ENCODE data around the gene PRKCE. TPM values are rescaled to one million over a fixed set of nuclear protein-coding genes. Genes with fewer than 3 reads are reported as not detected.

The PRKCE gene
- total RNA-seq, 1 experiment from 2014 or later: 14.8 TPM

DNA sequence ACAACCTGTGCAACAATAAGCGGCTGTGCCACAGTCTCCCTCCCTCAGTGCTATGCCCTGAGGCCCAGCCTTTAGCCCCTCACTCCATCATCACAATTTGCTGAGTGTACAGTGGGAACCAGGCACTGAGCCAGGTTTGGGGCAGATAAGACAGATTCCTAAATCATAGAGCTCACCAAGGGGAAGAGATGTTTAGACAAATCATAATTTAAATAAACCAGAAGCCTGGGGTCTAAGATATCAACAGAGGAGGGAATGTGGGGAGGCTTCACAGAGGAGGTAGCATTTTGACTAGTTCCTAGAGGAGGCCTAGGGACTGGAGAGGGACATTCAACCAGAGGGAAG, 506.5 kb downstream of the PRKCE start:
- Histone ChIP-seq H3K79me2 (ENCODE audit: insufficient read depth, low read length) (no peaks in the 10 kb centered on the region), H3K9ac (ENCODE audit: low read length) (no peak overlapping the region), H3K27me3 (ENCODE audit: insufficient read depth, low read length) (no peaks in the 10 kb centered on the region), H3K9me3 (ENCODE audit: control insufficient read depth in 1 of 2, insufficient read depth in 1 of 2, low read depth in 1 of 2, low read length in 2 of 2) (no peaks in the 10 kb centered on the region), H2AFZ (ENCODE audit: low read depth, low read length, poor library complexity, severe bottlenecking) (no peak overlapping the region), H3K4me3 (replicated peaks in 1 of 2; ENCODE audit: low read depth in 1 of 2, low read length in 2 of 2) (no peak overlapping the region), H3K27ac (ENCODE audit: low read depth, low read length) (no peak overlapping the region), H3K4me2 (ENCODE audit: low read length) (no peak overlapping the region), H4K20me1 (ENCODE audit: insufficient read depth) (no peaks in the 10 kb centered on the region), H3K9me2 (ENCODE audit: insufficient read depth) (no peaks in the 10 kb centered on the region), H3K4me1 (ENCODE audit: control insufficient read depth in 1 of 2, insufficient read depth in 2 of 2, low read length in 2 of 2) (no peaks in the 10 kb centered on the region), H3K36me3 (ENCODE audit: control insufficient read depth in 1 of 2, insufficient read depth in 2 of 2, low read length in 2 of 2) (no peaks in the 10 kb centered on the region)
- ATAC-seq (no peak), DNase-seq (ENCODE audit: low read depth, low spot score) (no peak)
- intact Hi-C loops (cut with micrococcal nuclease): no loop called here
- ChIA-PET RAD21 (ENCODE audit: low non-redundant PET in 1 of 2, low total read pairs in 2 of 2, uncharacterized antibody in 2 of 2, unreplicated experiment in 2 of 2) (no interaction called here), POLR2A (no interaction called here), CTCF (no interaction called here)
- TF ChIP-seq ZNF274 (IDR thresholded peaks at IDR 0.05; ENCODE audit: low read depth, low read length): no peak
- TF ChIP-seq YY1 (IDR thresholded peaks at IDR 0.05; ENCODE audit: extremely low read depth, insufficient replicate concordance, low read depth, low read length): no peak
- no peak for TF ChIP-seq POLR2AphosphoS5 (IDR thresholded peaks at IDR 0.05; ENCODE audit: low read depth, low read length)
- TF ChIP-seq TCF7L2 (IDR thresholded peaks at IDR 0.05; ENCODE audit: borderline replicate concordance, extremely low read depth, insufficient read depth, insufficient read length): no peak
- TF ChIP-seq SIN3A (IDR thresholded peaks at IDR 0.05; ENCODE audit: low read depth): no peak
- TF ChIP-seq POLR2A (IDR thresholded peaks at IDR 0.05; ENCODE audit: borderline replicate concordance, extremely low read depth, insufficient read depth, insufficient read length): no peak
- TF ChIP-seq, protein P1, sequence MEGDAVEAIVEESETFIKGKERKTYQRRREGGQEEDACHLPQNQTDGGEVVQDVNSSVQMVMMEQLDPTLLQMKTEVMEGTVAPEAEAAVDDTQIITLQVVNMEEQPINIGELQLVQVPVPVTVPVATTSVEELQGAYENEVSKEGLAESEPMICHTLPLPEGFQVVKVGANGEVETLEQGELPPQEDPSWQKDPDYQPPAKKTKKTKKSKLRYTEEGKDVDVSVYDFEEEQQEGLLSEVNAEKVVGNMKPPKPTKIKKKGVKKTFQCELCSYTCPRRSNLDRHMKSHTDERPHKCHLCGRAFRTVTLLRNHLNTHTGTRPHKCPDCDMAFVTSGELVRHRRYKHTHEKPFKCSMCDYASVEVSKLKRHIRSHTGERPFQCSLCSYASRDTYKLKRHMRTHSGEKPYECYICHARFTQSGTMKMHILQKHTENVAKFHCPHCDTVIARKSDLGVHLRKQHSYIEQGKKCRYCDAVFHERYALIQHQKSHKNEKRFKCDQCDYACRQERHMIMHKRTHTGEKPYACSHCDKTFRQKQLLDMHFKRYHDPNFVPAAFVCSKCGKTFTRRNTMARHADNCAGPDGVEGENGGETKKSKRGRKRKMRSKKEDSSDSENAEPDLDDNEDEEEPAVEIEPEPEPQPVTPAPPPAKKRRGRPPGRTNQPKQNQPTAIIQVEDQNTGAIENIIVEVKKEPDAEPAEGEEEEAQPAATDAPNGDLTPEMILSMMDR (IDR thresholded peaks at IDR 0.05 in 2 of 3, conservative IDR thresholded peaks at IDR 0.05 in 1 of 3; ENCODE audit: borderline replicate concordance in 1 of 3, insufficient read depth in 1 of 3, low read depth in 2 of 3, low read length in 2 of 3): no peak
- TF ChIP-seq EZH2phosphoT487 (IDR thresholded peaks at IDR 0.05; ENCODE audit: borderline replicate concordance): no peak
- no peak for TF ChIP-seq SRF (IDR thresholded peaks at IDR 0.05; ENCODE audit: low read depth)
- TF ChIP-seq ELF1 (IDR thresholded peaks at IDR 0.05; ENCODE audit: borderline replicate concordance, low read depth): no peak
- no peak for TF ChIP-seq CEBPB (IDR thresholded peaks at IDR 0.05; ENCODE audit: low read depth)
- no peak for TF ChIP-seq ZFX (IDR thresholded peaks at IDR 0.05)
- no peak for TF ChIP-seq REST (IDR thresholded peaks at IDR 0.05; ENCODE audit: low read depth)
- no peak for TF ChIP-seq FOSL1 (IDR thresholded peaks at IDR 0.05; ENCODE audit: low read depth)
- no peak for TF ChIP-seq EZH2 (IDR thresholded peaks at IDR 0.05)
- TF ChIP-seq ZBTB33 (IDR thresholded peaks at IDR 0.05; ENCODE audit: extremely low read depth, insufficient replicate concordance, low read length): no peak
- BruUV-seq (replicated peaks): no TSS peak
